ENCODE results near the gene MICALL2.

Gene MICALL2

GRCh38 chr7:1458683-1459511 lies at the start of gene MICALL2:
Gene MICALL2, minus strand, starts transcription at chr7:1459470. Its CDS starts 144 bp downstream, at chr7:1459326.
- DNase-seq (ENCODE audit: low read depth in 2 of 2, low spot score in 1 of 2): no peak

GRCh38 chr7:1508277-1508758 lies 49.0 kb upstream of the MICALL2 start:
- DNase-seq (ENCODE audit: low read depth in 2 of 2, low spot score in 1 of 2): no peak

- DNase-seq (ENCODE audit: low read depth in 2 of 2, low spot score in 1 of 2): no peak
These were observed 46.7 kb upstream of the MICALL2 start for GRCh38 chr7:1505731-1506550.

GRCh38 chr7:1503816-1504775 lies 44.8 kb upstream of the MICALL2 start, which contains the start of gene INTS1:
Gene INTS1, minus strand, starts transcription at chr7:1504389. Its CDS starts 429 bp downstream, at chr7:1503960.
- DNase-seq (ENCODE audit: low read depth in 2 of 2, low spot score in 1 of 2): peak; percentile 70 to 74

- no peak for DNase-seq (ENCODE audit: low read depth in 2 of 2, low spot score in 1 of 2)
These were observed 44.1 kb upstream of the MICALL2 start for GRCh38 chr7:1503390-1503789.

- DNase-seq (ENCODE audit: low read depth in 2 of 2, low spot score in 1 of 2): no peak
These were observed 43.6 kb upstream of the MICALL2 start for GRCh38 chr7:1502845-1503244.

GRCh38 chr7:1501487-1502270 lies 42.4 kb upstream of the MICALL2 start:
- DNase-seq (ENCODE audit: low read depth in 2 of 2, low spot score in 1 of 2): no peak

- DNase-seq (ENCODE audit: low read depth in 2 of 2, low spot score in 1 of 2): no peak
These were observed 41.0 kb upstream of the MICALL2 start for GRCh38 chr7:1500064-1500807.

- no peak for DNase-seq (ENCODE audit: low read depth in 2 of 2, low spot score in 1 of 2)
These were observed 40.2 kb upstream of the MICALL2 start for GRCh38 chr7:1499367-1500029.

- no peak for DNase-seq (ENCODE audit: low read depth in 2 of 2, low spot score in 1 of 2)
These were observed 39.4 kb upstream of the MICALL2 start for GRCh38 chr7:1498370-1499305.

GRCh38 chr7:1497293-1497927 lies 38.1 kb upstream of the MICALL2 start:
- DNase-seq (ENCODE audit: low read depth in 2 of 2, low spot score in 1 of 2): no peak

GRCh38 chr7:1496531-1497292 lies 37.4 kb upstream of the MICALL2 start:
- DNase-seq (ENCODE audit: low read depth in 2 of 2, low spot score in 1 of 2): no peak

- DNase-seq (ENCODE audit: low read depth in 2 of 2, low spot score in 1 of 2): no peak
These were observed 36.4 kb upstream of the MICALL2 start for GRCh38 chr7:1495564-1496242.

GRCh38 chr7:1494866-1495563 lies 35.7 kb upstream of the MICALL2 start:
- DNase-seq (ENCODE audit: low read depth in 2 of 2, low spot score in 1 of 2): no peak

- DNase-seq (ENCODE audit: low read depth in 2 of 2, low spot score in 1 of 2): no peak
These were observed 35.2 kb upstream of the MICALL2 start for GRCh38 chr7:1494447-1494846.

Data from stimulated activated CD8-positive, alpha-beta memory T cell treated with anti-CD3 and anti-CD28 coated beads, Interleukin-4, amount 100 ng/mL, for 1 hour (primary cell).